Mucosa of descending colon (tissue), 3 donors: ENCODE measurements around the gene TACC2. TPM values are rescaled to one million over a fixed set of nuclear protein-coding genes. Genes with fewer than 3 reads are reported as not detected.

ENCODE experiments used
- ATAC-seq: fragments of 200-7000 bp; cut with Tn5 transposase; one replicate; pipeline ENCODE4 v1.9.1; 2020; ENCODE audit warnings: mild to moderate bottlenecking, moderate library complexity
- DNase-seq, 3 donors: peaks; one replicate each; pipeline ENCODE4 v3.0.0-alpha.2; 2020
- H3K36me3 ChIP-seq: fragments of 200-600 bp; one replicate; pipeline ENCODE4 v1.8.0; 2021; ENCODE audit warnings: low read depth, mild to moderate bottlenecking
- H3K4me1 ChIP-seq: fragments of 200-600 bp; one replicate; pipeline ENCODE4 v1.8.0; 2021; ENCODE audit warnings: low read depth, mild to moderate bottlenecking
- H3K4me3 ChIP-seq: fragments of 200-600 bp; one replicate; pipeline ENCODE4 v1.8.0; 2021; ENCODE audit warnings: mild to moderate bottlenecking
- H3K9me3 ChIP-seq: fragments of 200-600 bp; one replicate; pipeline ENCODE4 v1.8.0; 2021; ENCODE audit warnings: mild to moderate bottlenecking
- intact Hi-C, 2 donors: fragments of 100-400 bp; cut with DNase I in 1 of 2; cut with micrococcal nuclease in 1 of 2; formaldehyde crosslinking; loops; one replicate each; pipeline versions ENCODE4 v1.11.0 to v1.11.1; 2022; cut with DNase I, micrococcal nuclease
- total RNA-seq, 3 donors: library from RNA; stranded (reverse); fragmentation: NEBNext Ultra II Directional in 2 of 3; extraction: Animal tissue kit (Norgen Biotek cat#: 25700) in 2 of 3; gene quantifications; one replicate each; pipeline versions ENCODE4 v1.2.1 to v1.2.4, GENCODE V29; 2021 to 2023
- TF ChIP-seq, protein P1 (sequence below): fragments of 200-600 bp; IDR thresholded peaks from one replicate; pipeline ENCODE4 v1.8.0; 2022; ENCODE audit warnings: antibody characterized with exemption, mild to moderate bottlenecking
- donor health status: DM: no; HTN: no; CAD: no; lungs with moderate emphysema.
- donor health status: DM: no; HTN: no; CAD: no.
- donor health status: DM: no; HTN: yes; CAD: no.

TACC2 gene
- total RNA-seq, 3 donors from 2014 or later: 97.5 to 170 (median 133) TPM

DNA sequence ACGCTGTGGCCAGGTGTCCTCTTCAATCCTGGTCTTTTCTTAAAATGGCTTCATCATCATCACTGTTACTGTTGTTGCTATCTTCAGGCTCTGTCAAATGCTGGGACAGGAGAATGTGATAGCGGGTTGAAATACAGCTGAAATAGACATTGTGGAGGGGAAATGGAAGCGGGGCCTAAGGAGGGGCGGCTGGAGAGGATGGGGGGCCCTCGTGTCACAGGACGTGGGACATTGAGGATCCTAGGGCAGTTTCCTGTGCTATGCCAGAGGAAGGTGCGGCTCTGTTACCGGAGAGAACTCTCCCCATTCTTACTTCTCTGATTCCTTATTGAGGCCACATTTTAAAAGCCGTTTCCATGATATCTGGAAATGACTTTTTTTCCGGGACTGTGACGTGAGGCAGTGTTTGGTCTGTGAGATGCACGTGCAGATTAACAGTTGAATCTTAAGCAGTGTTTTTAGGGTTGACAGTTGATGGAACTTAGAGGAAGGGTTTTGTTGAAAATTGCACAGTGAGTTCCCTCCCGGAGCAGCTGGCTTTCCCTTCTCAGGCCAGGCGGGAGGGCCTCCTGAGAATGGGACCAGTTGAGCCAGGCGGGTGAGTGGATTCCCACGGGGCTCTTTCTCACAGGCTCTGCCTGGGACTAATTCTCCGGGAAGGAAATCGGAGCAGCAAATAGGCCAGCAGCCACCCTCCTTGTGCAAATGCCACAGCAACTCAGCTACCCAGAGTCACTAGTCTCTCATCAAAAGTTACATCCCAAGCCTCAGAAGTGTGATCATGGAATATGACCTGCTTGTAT lies 125.2 kb downstream of the TACC2 start:
- Histone ChIP-seq H3K4me1 (peaks cover 5% of the 10 kb centered on the region), H3K9me3 (no peaks in the 10 kb centered on the region), H3K36me3 (no peaks in the 10 kb centered on the region), H3K4me3 (peak overlapping the region; percentile 51)
- intact Hi-C loops: loop anchor here in 1 of 2 donors (10.0 kb wide), 1 partner anchor 59 kb away; no protein-coding TSS in a partner anchor
- TF ChIP-seq, protein P1, sequence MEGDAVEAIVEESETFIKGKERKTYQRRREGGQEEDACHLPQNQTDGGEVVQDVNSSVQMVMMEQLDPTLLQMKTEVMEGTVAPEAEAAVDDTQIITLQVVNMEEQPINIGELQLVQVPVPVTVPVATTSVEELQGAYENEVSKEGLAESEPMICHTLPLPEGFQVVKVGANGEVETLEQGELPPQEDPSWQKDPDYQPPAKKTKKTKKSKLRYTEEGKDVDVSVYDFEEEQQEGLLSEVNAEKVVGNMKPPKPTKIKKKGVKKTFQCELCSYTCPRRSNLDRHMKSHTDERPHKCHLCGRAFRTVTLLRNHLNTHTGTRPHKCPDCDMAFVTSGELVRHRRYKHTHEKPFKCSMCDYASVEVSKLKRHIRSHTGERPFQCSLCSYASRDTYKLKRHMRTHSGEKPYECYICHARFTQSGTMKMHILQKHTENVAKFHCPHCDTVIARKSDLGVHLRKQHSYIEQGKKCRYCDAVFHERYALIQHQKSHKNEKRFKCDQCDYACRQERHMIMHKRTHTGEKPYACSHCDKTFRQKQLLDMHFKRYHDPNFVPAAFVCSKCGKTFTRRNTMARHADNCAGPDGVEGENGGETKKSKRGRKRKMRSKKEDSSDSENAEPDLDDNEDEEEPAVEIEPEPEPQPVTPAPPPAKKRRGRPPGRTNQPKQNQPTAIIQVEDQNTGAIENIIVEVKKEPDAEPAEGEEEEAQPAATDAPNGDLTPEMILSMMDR: no peak
- DNase-seq (peak in 1 of 3 donors; percentile 35), ATAC-seq (no peak)

DNA sequence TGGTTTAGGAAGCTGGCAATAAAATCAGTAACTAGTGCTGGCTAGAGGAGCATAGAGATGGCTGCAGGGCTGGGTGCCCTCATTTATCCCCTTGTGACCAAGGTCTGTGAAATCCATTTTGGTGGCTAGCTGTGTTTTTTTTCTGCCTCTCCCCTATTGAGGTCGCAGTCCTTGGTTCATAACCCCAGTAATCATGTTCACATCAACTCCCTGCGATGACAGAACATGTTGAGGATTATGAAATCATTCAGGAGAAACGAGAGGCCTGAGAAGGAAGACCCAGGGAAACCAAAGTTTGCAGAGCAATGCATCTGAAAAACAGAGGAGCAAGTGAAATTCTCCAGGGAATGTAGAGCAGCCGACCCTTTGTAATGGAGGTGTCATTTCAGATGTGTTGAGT lies 126.9 kb downstream of the TACC2 start:
- Histone ChIP-seq H3K36me3 (no peaks in the 10 kb centered on the region), H3K9me3 (no peaks in the 10 kb centered on the region), H3K4me3 (no peak overlapping the region), H3K4me1 (peaks cover 5% of the 10 kb centered on the region)
- TF ChIP-seq, protein P1: no peak
- DNase-seq (no peak), ATAC-seq (no peak)
- intact Hi-C loops: loop anchor here in 1 of 2 donors (10.0 kb wide), 1 partner anchor 61 kb away; no protein-coding TSS in a partner anchor

DNA sequence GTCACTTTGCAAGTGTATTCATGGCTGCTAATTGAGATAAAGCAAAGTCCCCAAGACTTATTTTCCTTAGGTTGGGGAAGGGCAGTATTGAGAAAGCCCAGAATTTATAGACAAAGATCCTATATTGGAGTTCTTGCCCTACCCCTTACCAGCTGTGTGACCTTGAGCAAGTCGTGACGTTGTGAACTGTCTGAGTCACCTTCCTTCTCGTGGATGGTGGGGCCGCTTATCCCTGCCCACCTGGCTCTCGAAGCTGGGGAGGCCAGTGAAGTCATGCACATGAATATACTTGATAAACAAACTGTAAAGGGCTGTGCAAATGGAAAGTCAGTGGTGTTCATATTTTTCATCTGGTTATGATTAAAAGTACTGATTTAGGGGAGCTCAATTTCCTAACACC lies 127.4 kb downstream of the TACC2 start:
- intact Hi-C loops: loop anchor here in 1 of 2 donors (10.0 kb wide), 1 partner anchor 62 kb away; no protein-coding TSS in a partner anchor

DNA sequence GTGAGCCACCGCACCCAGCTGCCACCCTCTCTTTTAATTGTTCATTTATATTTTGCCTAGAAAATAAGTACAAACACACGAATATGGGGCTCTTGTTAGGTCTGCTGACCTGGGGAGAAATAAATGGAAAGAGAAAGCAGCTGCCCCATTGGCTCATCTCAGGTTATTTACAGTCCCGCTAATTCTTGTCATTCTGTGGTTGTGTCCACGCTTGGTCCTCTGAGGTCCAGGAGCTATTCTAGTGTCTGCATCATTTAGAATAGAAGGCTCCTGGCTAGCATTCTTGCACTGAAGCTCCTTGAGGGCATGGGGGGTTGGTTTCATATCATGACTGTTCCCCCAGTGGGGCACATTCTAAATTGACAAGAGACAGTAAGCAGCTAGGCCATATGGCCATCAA lies 128.5 kb downstream of the TACC2 start:
- no peak for DNase-seq
- no peak for ATAC-seq
- Histone ChIP-seq H3K4me3 (no peak overlapping the region), H3K9me3 (no peaks in the 10 kb centered on the region), H3K36me3 (no peaks in the 10 kb centered on the region), H3K4me1 (no peaks in the 10 kb centered on the region)
- TF ChIP-seq, protein P1: no peak
- intact Hi-C loops: loop anchor here in 1 of 2 donors (10.0 kb wide), 1 partner anchor 63 kb away; no protein-coding TSS in a partner anchor

More for the DNA sequence above, 127.4 kb downstream of the TACC2 start:
- H3K4me1 ChIP-seq: peaks cover 5% of the 10 kb centered on the region
- H3K36me3 ChIP-seq: no peaks in the 10 kb centered on the region
- H3K9me3 ChIP-seq: no peaks in the 10 kb centered on the region
- H3K4me3 ChIP-seq: no peak overlapping the region
- DNase-seq (no peak), ATAC-seq (no peak)
- TF ChIP-seq, protein P1: no peak

DNA sequence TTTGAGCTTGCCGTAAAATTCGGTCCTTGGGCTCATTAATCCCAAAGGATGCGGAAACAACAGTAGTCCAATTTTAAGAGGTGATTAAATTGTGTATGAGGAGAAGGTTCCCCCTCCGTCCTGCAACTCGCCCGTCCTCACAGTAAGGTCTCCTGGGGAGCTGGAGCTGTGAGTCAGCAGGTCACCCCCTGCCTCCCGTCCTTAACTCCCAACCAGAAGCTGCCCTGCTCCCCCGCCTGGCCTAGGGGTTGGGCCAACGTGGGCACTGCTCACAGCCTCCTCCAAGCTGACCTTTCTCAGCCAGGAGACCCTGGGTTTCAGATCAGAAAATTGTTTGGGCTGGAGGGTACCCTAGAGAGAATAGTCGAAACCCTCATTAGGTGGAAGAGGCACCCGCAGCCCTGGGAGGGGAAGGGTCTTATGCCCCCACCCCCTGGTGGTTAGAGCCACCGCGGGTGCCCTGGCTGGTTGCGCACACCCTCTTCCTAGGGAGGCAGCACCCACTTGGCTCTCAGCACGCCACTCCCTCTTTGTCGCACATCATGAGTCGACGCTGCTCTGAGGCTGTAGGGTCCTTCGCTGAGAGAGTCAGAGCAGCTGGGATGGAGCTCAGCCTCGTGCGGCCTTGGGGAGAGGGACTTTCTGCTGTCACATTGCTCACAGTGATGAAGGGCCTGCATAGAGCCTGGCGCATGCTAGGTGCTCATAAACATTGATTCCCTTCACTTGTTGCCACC lies 131.2 kb downstream of the TACC2 start:
- no peaks in the 10 kb centered on the region for H3K4me1 ChIP-seq
- ATAC-seq (no peak), DNase-seq (no peak)
- no peak overlapping the region for H3K4me3 ChIP-seq
- TF ChIP-seq, protein P1: no peak
- H3K36me3 ChIP-seq: no peaks in the 10 kb centered on the region
- no peaks in the 10 kb centered on the region for H3K9me3 ChIP-seq
- intact Hi-C loops: no loop called here
